GM12875 (cell line): ENCODE data around the gene ARHGAP45.
A peak's percentile ranks its signal among the peaks of the same experiment; 100 is the strongest.

ENCODE experiments used
- H3K4me3 ChIP-seq: one replicate; pipeline ENCODE4 v1.5.1; 2011; ENCODE audit warnings: low read depth, low read length, control low read depth
- TF ChIP-seq, protein P1 (sequence below): IDR thresholded peaks from 2 replicates; pipeline ENCODE4 v1.5.1; 2011; ENCODE audit warnings: low read depth, mild to moderate bottlenecking, control low read depth, inconsistent platforms, low read length, moderate library complexity, borderline replicate concordance; ENCODE audit not compliant: insufficient read depth

ARHGAP45 gene

DNA sequence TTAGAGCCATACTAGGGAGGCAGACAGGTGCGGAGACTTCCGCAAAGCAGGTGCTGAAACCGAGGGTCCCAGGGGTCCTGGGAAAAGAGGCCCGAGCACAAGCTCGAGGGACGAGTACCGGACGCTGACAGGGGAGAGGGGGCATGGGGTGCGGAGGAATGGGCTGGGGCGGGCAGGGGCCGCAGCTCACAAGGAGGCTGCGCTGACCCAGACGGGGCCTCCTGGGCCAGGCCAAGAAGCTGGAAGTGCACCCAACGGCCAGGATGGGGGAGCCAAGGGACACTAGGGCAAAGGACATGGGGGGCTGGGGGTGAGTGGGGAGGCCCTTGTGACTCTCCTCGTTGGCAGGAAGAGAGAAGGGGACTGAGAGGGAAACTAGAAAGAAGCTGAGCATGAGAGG lies 26.4 kb downstream of the ARHGAP45 start:
- TF ChIP-seq, protein P1, sequence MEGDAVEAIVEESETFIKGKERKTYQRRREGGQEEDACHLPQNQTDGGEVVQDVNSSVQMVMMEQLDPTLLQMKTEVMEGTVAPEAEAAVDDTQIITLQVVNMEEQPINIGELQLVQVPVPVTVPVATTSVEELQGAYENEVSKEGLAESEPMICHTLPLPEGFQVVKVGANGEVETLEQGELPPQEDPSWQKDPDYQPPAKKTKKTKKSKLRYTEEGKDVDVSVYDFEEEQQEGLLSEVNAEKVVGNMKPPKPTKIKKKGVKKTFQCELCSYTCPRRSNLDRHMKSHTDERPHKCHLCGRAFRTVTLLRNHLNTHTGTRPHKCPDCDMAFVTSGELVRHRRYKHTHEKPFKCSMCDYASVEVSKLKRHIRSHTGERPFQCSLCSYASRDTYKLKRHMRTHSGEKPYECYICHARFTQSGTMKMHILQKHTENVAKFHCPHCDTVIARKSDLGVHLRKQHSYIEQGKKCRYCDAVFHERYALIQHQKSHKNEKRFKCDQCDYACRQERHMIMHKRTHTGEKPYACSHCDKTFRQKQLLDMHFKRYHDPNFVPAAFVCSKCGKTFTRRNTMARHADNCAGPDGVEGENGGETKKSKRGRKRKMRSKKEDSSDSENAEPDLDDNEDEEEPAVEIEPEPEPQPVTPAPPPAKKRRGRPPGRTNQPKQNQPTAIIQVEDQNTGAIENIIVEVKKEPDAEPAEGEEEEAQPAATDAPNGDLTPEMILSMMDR: no peak
- peak overlapping the region; percentile 5 for H3K4me3 ChIP-seq

DNA sequence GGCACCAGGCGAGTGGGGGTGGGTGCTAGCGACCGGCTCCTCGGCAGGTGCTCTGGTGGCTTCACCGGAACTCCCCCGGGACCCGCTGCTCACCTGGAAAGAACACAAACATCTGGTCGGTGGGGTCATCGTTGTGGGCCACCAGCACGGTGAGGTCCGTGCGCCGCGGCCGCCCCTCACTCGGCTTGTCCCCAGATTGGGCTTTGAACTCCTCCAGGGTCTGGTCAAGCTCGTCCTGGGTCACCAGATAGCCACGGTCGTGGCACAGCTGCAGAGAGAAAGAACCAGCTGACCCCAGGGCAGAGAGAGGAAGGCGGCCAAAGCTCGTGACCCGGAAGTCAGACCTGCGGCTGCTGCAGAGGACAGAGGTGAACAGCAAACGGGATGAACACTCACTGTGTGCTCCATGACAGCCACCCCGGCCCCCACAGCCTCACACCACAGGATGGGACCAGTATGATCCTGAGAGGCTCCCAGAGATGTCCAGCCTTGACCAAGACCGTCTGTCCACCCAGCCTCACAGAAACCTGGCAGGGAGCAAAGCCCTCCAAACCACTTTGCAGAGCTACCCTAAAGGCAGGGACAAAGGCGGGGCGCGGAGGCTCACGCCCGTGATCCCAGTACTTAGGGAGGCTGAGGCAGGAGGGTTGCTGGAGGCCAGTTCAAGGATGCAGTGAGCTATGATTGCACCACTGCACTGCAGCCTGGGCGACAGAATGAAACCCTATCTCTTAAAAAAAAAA lies 27.0 kb downstream of the ARHGAP45 start:
- H3K4me3 ChIP-seq: peak overlapping the region; percentile 78
- TF ChIP-seq, protein P1: no peak

DNA sequence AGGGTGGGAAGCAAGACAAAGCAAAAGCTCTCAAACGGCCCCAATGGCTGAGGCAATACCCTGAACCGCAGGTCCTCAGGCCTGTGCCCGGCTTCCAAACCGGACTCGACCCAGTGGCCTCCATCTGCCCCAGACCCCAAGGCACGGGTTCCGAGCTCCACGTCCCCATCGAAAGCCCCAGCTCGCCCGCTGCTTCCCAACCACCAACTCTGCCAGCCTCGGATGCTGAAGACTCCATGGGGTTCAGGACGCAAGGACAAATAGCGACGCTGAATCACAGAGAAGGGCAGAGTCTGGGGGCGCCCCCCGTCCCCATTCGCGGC lies 27.6 kb downstream of the ARHGAP45 start:
- peak overlapping the region; percentile 78 for H3K4me3 ChIP-seq
- TF ChIP-seq, protein P1: no peak

DNA sequence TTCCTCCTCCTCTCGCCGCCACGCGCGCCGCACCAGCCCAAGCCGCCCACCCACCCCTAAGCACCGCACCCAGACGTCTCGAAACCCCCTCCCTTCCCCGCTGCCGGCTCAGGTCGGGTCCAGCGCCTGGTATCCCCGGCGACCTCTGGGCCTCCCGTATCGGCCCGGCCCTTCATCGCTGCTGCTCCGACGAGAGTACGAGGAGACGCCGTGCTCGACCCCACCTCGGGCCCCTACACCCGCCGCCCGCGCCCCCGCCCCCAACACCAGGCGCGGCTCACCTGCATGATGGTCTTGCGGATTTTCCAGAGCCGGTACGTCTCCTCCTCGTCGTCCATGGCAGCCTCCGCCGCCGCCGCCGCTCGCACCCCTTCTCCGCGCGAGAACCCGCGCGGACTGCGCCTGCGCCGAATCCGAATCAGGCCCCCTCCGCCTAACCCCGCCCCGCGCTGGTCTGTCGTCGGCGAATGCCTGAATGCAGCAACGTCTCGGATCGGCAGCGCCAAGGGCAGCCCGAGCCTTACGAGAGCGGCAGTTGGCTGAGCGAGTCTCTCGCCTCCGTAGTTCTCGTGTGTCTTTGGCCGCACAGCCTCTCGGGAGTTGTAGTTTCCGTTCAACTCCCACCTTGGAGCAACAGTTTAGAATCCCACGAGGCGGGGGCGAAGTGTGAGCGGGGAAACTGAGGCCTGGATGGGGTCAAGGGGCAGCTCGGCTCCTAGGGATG lies 28.2 kb downstream of the ARHGAP45 start, which contains the start of gene POLR2E:
TSS of gene POLR2E (minus strand) at position 398 of the 724 bp plus-strand sequence. CDS start at position 338, 60 bp downstream.
- H3K4me3 ChIP-seq: peak within 1 kb of the TSS; percentile 78
- TF ChIP-seq, protein P1: no peak

DNA sequence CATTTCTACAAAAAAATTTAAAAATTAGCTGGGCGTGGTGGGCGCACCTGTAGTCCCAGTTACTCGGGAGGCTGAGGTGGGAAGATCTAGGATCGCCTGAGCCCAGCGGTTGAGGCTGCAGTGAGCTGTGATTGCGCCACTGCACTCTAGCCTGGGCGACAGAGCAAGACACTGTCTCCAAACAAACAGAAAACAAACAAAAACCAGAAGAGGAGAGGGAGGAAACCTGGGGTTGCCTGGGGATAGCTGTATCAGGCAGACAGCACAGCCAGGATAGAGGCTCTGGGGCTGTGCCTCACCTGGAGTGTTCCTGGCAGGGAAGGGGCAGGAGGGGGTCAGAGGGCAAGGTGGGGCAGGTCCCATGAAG lies 30.8 kb downstream of the ARHGAP45 start:
- no peak overlapping the region for H3K4me3 ChIP-seq

DNA sequence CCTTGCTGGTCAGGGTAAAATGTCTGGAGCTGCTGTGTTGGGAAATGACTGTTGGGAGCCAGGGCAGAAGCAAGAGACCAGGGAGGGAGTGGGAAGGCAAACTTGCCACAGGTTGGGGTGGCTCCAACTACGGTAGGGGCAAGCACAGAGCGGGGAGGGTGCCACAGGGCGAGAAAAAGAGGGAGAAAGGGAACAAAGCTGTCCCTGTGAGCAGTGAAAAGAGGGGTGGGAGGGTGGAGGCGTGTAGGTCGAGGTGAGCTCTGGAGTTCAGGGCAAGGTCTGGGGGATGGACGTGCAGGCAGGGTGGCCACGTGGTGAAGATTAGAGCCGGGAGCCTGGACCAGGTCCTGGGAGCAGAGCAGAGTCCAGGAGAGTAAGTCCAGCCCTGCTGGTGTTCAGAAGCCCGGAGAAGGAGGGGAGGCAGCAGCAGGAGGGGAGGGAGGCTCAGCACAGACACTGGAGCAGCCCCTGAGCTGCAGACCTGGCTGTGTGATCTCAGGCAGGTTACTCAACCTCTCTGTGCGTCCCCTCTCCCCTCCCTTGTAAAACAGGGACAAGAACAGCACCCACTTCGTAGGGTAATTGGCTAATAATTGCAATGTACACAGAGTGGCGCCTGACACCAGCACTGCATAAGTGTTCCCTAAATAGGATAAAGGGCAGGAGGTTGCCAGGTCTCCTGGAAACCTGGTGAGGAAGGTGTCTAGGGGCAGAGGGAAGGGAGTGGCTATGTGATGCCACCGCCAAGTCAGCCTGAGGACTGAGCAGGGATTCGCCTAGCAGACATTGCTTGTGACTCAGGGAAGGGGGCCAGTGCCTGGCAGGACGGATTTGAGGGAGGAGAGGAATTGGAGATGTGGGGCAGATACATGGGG lies 31.4 kb downstream of the ARHGAP45 start:
- TF ChIP-seq, protein P1: no peak
- H3K4me3 ChIP-seq: no peak overlapping the region

More for the DNA sequence above, 30.8 kb downstream of the ARHGAP45 start:
- TF ChIP-seq, protein P1: no peak
